Esophagus (tissue), 2 donors: ENCODE measurements around the gene CHI3L1. TPM values are rescaled to one million over a fixed set of nuclear protein-coding genes. Genes with fewer than 3 reads are reported as not detected.

Experiments used
- H3K27ac ChIP-seq, 2 donors: one replicate each; pipeline ENCODE4 v1.5.1; 2013; ENCODE audit warnings: low read depth in 2 of 2, mild to moderate bottlenecking in 2 of 2, inconsistent platforms in 1 of 2, low read length in 1 of 2, moderate library complexity in 1 of 2
- H3K27me3 ChIP-seq, 2 donors: one replicate each; pipeline ENCODE4 v1.6.1; 2013; ENCODE audit warnings: low read length in 2 of 2, control low read depth in 1 of 2, mild to moderate bottlenecking in 1 of 2; ENCODE audit not compliant: insufficient read depth in 2 of 2, control insufficient read depth in 1 of 2
- H3K36me3 ChIP-seq, 2 donors: one replicate each; pipeline ENCODE4 v1.6.1; 2013; ENCODE audit warnings: low read length in 1 of 2; ENCODE audit not compliant: control insufficient read depth in 2 of 2, insufficient read depth in 2 of 2
- H3K4me1 ChIP-seq, 2 donors: one replicate each; pipeline ENCODE4 v1.6.1; 2013; ENCODE audit warnings: low read length in 1 of 2; ENCODE audit not compliant: control insufficient read depth in 2 of 2, insufficient read depth in 2 of 2
- H3K4me3 ChIP-seq, 2 donors: one replicate each; pipeline ENCODE4 v1.5.1; 2013; ENCODE audit warnings: low read length in 2 of 2, mild to moderate bottlenecking in 2 of 2, low read depth in 1 of 2, moderate library complexity in 1 of 2
- H3K9me3 ChIP-seq, 2 donors: one replicate each; pipeline ENCODE4 v1.6.1; 2013; ENCODE audit warnings: mild to moderate bottlenecking in 2 of 2, low read depth in 1 of 2, low read length in 1 of 2, moderate library complexity in 1 of 2; ENCODE audit not compliant: control insufficient read depth in 2 of 2, insufficient read depth in 1 of 2
- WGBS, 2 donors: extraction: QIAGEN DNeasy Blood & Tissue Kit; methylation state at CpG; one replicate each; pipeline ENCODE4 v1.1.7; 2013; 5-methylcytosine and 5-hydroxymethylcytosine counted together
- polyA plus RNA-seq, 2 donors: library from polyadenylated mRNA; stranded (reverse); fragments of 200-250 nt; gene quantifications; one replicate each; pipeline ENCODE4 v1.2.3, GENCODE V29; 2013
- donor health status: healthy with polysubstance abuse.
- donor health status: Bipolar disorder and iron deficiency.

CHI3L1 gene
- polyA plus RNA-seq, 2 donors = 3.3 to 19.6 TPM

DNA sequence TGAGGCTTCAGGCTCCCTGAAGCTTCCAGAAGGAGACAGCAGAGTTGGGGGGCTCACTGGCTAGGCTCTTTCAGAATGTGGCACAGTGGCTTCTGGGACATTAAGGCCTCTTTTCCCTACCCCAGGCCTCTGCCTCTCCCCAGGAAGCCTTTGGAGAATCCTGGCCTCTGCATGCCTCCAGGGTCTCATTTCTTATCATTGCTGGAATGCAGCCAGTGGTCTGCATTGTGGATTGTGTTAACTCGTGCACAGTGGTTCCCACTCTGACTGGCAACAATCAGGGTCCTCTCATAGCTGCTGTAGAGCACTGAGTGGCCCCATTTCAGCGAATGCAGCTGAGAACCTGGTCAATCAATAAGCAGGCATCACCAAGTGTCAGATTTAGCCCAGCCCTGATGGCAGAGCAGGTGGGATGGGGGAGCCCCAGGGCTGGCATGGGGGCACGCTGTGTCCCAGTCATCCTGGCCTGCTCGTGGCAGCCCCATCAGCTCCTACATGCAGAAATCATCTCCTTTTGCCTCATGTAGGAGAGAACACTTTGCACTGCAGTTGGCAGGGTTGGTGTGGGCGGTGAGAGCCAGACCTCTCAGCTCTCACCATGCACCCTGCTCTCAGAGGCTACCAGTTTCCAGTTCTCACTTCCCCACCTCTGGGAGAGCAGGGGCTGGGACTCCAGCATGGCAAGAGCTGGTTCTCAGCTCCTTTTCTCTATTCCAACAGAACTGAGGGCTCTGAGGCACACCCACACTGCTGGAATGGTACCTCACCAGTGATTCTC lies 45.6 kb downstream of the CHI3L1 start:
- Histone ChIP-seq H3K36me3 (no peaks in the 10 kb centered on the region), H3K9me3 (no peaks in the 10 kb centered on the region), H3K27me3 (no peaks in the 10 kb centered on the region), H3K4me1 (no peaks in the 10 kb centered on the region), H3K27ac (no peak overlapping the region), H3K4me3 (no peak overlapping the region)
- WGBS, 2 donors = 64 to 71% methylated on average over 5 of the region's 5 CpGs

DNA sequence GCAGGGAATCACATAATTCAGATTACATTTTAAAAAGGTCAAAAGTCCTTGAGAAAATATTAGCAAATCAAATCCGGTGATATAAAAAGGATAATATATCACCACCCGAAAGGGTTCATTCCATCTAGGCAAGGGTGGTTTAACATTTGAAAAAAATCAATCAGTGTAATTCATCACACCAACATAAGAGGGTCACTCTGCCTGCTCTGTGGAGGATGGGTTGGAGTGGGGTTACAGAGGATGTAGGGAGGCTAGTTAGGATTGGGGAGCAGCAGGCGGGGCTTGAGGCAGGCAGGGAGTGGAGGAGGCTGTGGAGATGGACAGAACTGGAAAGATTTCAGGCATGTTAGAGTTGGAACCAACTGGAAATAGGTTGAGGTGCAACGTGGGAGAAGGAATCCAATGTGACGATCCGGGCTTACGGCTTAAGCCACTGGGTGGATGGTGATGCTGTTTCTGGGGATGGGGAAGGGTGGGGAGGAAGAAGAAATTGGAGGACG lies 46.5 kb downstream of the CHI3L1 start:
- WGBS, 2 donors = 84 to 87% methylated on average over 8 of the region's 8 CpGs
- no peaks in the 10 kb centered on the region for H3K9me3 ChIP-seq
- no peak overlapping the region for H3K4me3 ChIP-seq
- H3K36me3 ChIP-seq = no peaks in the 10 kb centered on the region
- no peak overlapping the region for H3K27ac ChIP-seq
- H3K27me3 ChIP-seq = no peaks in the 10 kb centered on the region
- no peaks in the 10 kb centered on the region for H3K4me1 ChIP-seq

DNA sequence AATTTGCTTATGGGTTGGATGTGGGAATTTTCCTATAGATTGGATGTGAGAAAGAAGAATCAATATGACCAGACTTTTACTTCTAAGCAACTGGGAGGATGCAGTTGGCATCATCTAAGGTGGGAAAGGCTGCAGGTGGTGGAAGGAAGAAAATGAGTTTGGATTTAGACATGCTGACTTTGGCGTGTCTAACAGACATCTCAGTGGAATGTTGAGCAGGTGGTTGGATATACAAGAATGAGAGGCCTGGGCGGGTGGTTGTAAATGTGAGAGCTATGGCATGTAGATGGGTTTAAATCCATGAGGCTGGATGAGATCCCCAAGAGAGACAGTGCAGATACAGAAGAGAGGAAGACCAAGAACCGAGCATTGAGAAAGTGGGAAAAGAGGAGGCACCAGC lies 48.4 kb downstream of the CHI3L1 start:
- H3K4me3 ChIP-seq = no peak overlapping the region
- H3K4me1 ChIP-seq = no peaks in the 10 kb centered on the region
- no peaks in the 10 kb centered on the region for H3K9me3 ChIP-seq
- no peaks in the 10 kb centered on the region for H3K36me3 ChIP-seq
- H3K27me3 ChIP-seq = no peaks in the 10 kb centered on the region
- no peak overlapping the region for H3K27ac ChIP-seq
- WGBS, 2 donors = 80 to 84% methylated on average over 3 of the region's 3 CpGs

DNA sequence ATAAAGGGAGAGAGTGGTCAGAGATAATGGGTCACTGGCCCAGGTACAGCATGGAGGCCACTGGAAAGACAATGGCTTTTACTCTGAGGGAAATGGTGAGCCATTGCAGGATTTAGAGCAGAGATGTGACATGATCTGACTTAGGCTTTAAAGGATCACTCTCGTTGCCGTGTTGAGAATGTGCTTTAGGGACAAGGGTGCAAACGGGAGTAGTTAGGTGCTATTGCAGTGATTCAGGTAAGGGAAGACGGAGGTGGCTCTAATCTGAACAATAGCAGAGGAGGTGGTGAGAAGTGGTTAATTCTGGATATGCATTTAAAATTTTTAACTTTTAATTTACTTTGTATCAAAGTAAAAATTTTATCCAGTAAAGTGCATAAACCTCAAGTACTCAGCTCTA lies 49.2 kb downstream of the CHI3L1 start:
- H3K27ac ChIP-seq = no peak overlapping the region
- H3K9me3 ChIP-seq = no peaks in the 10 kb centered on the region
- H3K36me3 ChIP-seq = no peaks in the 10 kb centered on the region
- no peak overlapping the region for H3K4me3 ChIP-seq
- H3K4me1 ChIP-seq = no peaks in the 10 kb centered on the region
- H3K27me3 ChIP-seq = no peaks in the 10 kb centered on the region
- WGBS, 2 donors = 90 to 94% methylated on average over 4 of the region's 4 CpGs

DNA sequence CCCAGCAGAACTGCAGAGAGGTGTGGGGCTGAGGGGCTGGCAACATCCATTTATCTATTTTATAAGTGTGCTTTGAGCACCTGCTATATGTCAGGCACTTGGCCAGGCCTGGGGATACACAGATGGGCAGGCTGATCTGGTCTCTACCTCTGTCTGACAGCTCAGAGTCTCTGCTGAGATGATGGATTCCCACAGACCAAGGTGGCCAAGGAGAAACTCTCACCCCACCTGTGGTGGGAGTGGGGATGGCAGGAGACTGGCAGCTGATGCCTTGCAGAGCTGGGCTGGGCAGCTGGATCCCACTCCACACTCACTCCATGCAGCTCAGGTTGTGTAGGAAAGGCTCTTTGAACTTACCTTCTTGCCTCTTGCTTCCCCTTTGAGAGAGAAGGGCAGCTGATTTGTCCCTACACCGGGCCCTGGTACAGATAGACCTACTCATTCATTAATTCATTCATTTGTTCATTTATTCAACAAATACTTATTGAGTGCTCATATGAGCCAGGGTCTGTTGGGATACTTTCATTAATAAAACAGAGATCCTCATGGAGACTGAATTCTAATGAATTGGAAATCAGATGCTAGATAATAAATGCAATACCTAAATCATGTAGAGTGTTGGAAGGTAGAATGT lies 50.0 kb downstream of the CHI3L1 start:
- 86 to 96% methylated on average over 1 of the region's 1 CpG for WGBS, 2 donors
- no peaks in the 10 kb centered on the region for H3K4me1 ChIP-seq

DNA sequence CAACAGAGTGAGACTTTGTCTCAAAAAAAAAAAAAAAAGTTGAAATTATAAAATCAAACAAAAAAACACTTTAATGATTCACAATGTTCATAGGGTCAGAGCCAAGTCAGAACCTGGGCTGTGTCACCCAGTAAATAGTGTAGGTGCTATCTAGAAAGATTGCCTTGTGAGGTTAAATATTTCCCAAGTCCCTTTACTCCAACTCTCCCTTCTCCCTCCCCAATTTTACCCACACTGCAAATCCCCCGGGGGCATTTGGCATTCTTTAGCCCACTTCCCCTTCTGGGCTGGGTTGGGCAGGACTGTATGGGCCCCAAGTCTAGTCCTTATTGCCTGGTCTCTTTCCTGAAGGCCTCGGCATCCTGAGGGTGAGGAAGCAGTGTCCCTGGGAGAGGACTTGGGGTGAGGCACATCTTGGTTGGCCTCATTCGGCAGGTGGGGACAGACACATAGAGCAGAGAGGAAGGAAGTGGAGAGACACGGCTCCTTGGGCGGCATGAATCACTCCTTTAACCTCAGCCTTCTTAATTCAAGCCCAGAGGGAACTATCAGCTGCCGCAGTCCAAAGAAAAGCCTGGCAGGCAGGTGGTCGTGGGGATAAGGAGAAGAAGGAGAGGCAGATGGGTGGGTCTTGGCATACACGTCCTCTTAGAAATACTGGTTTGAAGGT lies 50.7 kb downstream of the CHI3L1 start:
- Histone ChIP-seq H3K27ac (no peak overlapping the region), H3K4me3 (no peak overlapping the region), H3K9me3 (no peaks in the 10 kb centered on the region), H3K36me3 (no peaks in the 10 kb centered on the region), H3K27me3 (no peaks in the 10 kb centered on the region), H3K4me1 (no peaks in the 10 kb centered on the region)
- WGBS, 2 donors = 41 to 51% methylated on average over 8 of the region's 8 CpGs

More for the DNA sequence above, 50.0 kb downstream of the CHI3L1 start:
- H3K27me3 ChIP-seq = no peaks in the 10 kb centered on the region
- H3K4me3 ChIP-seq = no peak overlapping the region
- H3K9me3 ChIP-seq = no peaks in the 10 kb centered on the region
- no peaks in the 10 kb centered on the region for H3K36me3 ChIP-seq
- H3K27ac ChIP-seq = no peak overlapping the region

DNA sequence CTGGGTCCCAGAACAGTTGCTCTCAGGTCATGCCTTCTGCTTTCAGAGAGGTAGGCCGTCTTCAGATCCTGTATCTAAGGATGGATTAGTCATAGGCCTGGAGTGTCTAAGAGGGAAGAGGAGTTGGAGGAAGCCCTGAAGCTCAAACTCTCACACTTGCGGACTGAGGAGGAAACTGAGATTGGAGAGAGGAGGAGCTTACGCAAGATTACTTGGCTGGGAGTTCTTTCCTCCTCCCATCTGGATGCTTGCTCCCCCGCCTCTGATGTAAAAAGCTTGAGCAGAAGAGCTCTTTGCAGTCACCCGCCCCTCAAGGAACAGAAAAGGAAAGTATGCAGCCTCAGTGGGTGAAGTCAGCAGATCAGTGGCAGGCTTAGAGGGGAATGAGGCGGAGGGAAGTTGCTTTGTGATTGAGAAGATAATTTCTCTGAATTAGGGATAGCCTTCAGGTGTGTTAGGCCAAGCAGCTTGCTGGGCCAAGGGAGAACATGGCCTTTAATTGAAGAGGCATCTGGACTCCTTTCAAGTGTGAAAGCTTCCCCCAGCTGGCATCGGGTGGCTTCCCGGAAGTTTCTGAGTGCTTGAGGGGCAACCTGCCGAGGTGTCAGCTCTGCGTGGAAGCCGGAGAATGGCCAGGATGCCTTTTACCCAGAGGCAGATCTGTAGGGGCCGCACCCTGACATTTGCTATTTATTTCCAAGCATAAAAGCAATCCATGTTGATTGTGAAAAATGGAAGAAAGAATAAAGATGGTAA lies 52.4 kb downstream of the CHI3L1 start:
- Histone ChIP-seq H3K27me3 (no peaks in the 10 kb centered on the region), H3K36me3 (no peaks in the 10 kb centered on the region), H3K4me3 (no peak overlapping the region), H3K9me3 (no peaks in the 10 kb centered on the region), H3K27ac (no peak overlapping the region), H3K4me1 (peaks cover 0 to 3% of the 10 kb centered on the region in 2 donors)
- 76 to 79% methylated on average over 12 of the region's 12 CpGs for WGBS, 2 donors

DNA sequence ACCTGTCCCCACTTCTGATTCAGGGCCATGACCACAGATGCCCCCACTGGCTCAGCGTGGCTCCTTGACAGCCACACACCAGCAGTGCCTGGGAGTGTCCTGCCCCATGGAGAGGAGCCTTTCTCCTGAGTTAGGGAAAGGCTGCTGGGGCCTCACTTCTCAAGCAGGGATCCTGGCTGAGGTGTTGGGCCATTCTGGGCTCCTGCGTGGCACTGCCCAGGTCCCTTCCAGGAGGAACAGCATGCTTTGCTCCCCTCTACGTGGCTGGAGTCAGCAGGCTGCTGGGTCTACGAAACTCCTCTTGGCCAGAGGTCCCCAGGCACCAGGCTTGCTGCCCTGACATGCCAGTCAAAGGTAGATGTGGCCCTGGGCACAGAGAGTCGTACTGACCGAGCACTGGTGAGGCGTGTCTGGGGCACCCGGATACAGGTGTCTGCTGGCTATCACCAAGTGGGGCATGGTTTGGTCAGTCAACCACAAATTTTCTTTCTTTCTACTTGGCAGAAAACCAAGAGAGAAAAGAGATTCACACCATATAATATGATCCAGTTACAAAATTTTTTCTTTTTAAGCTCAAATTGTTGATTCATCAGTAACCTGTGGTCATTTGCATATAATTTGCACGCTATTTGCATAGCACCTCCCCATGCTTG lies 54.8 kb downstream of the CHI3L1 start:
- Histone ChIP-seq H3K27ac (no peak overlapping the region), H3K4me3 (no peak overlapping the region), H3K9me3 (no peaks in the 10 kb centered on the region), H3K36me3 (no peaks in the 10 kb centered on the region), H3K27me3 (no peaks in the 10 kb centered on the region), H3K4me1 (peaks cover 4 to 9% of the 10 kb centered on the region in 2 donors)
- WGBS, 2 donors = 86 to 88% methylated on average over 9 of the region's 9 CpGs
